Measurements from ENCODE around the gene HNRNPUL2. TPM values are rescaled to one million over a fixed set of nuclear protein-coding genes. Genes with fewer than 3 reads are reported as not detected.
A peak's percentile ranks its signal among the peaks of the same experiment; 100 is the strongest.
"Not testable (repeated sequence)": the region's sequence is repeated elsewhere in the genome, so short reads cannot be mapped to it uniquely, and the experiment has no call there.

Gene HNRNPUL2
- 10.2 and 11.8 TPM in 2 replicates for total RNA-seq (2014; rRNA removed; shearing (Covaris generic))

DNA sequence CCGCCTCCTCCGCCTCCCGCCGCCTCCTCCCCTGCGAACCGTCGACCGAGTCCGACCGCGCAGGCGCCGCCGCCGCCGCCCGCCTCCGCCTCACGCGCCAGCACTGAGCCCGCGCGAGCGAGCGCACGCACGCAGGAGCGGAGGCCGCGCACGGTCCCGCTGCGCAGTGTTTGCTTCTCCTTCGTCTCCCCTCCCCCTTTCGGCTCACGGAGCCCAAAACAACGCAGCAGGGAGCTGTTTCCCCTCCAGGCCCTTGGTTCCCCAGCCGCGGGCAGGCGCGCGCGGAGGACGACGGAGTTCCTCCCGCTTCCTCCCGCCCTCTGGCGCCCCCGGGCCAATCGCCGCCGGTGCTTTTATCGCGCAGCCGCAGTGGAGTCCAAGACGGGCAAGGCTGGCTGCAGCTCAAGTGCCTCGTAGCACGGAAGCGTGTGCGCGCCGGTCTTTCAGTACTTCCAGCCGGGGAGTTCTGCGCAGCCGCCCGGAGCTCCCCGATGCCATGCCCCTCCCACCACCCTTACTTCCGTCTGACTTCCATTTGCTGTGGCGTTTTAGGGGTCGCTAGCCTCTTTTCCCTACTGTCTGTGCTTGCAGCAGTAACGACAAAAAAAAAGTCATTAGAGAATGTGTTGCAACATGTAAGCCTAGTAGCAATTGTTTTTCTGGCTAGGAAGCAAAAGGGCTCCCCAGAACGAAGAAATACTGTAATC lies at the start of gene HNRNPUL2:
Gene HNRNPUL2, minus strand, starts transcription at position 293 of the 707 bp plus-strand sequence. CDS start 301 bp downstream, outside the sequence.
- peak; percentile 98 for DNase-seq (ENCODE audit: low read depth)

DNA sequence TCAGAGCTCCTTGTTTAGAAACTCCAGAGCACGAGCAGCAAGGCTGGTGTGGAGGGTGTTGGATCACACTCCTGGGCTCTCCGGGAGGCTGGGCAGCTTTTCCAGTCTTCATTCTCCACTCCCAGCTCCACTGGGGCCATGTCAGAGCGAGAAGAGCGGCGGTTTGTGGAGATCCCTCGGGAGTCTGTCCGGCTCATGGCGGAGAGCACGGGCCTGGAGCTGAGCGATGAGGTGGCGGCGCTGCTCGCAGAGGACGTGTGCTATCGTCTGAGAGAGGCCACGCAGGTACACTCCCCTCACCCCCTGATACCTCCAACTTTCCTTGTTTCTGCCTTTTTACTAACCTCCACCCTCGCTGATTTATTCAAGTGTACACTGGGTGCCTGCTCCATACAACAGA lies 48.4 kb upstream of the HNRNPUL2 start:
- DNase-seq (ENCODE audit: low read depth) = no peak

GRCh38 chr11:62774407-62774806 lies 47.1 kb upstream of the HNRNPUL2 start:
- DNase-seq (ENCODE audit: low read depth) = no peak

DNA sequence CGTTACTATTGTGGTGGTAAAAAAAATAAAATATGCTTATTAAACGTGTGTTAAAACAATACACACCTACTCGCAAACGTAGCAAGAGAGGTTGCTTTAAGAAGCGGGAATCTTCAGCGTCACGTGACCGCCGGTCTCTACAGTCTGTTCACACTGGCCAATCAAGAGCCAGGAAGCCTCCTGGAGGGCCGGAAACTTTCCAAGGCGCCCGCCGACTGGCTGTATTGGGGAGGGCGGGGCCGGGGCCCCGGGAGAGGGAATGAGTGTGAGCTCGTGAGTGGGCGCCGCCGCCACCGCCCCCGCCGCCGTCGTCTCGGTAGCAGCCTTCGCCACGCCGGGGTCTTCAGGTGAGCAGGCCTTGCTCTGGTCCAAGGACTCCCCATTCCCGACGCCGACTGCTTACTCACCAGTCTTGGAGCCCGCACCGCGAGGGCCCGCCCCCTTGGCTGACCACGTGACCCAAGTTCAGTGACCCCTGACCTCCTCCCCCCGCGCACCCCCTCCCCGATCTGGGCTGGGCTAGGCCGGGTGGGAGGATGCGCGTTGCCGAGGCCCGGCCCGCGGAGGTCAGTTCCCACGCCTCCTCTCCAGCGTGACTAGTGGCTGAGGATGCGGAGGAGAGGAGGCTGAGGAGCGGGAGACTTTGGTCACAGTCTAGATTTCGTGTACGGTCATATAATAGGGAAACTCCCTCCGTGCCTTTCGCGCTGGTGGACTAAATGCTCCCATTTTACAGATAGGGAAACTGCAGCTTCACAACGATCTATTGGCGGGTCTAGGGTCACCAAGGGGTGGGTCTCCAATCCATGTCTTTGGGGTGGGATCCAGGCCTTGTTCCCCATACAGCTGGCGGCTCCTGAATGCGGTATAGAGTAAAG lies 44.1 kb upstream of the HNRNPUL2 start, which contains the start of gene TAF6L:
Gene TAF6L, plus strand, starts transcription at position 253 of the 878 bp plus-strand sequence. CDS start 4,388 bp downstream, outside the sequence.
- peak; percentile 98 for DNase-seq (ENCODE audit: low read depth)

DNA sequence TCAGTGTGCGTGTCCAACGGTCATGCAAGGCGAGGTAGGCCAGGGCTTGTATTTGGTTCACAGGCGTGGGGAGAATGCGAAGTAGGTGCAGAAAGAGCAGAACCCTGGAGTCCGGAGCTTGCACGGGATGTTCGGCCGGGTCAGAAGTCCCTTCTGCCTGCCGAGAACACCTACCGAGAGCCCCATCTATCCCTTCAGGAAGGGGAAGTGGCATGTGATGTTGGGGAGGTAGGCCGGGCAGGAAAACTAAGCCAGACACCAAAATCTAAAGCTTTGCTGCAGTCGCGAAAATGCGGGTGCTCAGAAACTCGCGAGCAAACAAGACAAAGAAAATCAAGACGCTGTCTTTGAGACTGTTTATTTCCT lies 43.5 kb upstream of the HNRNPUL2 start:
- DNase-seq (ENCODE audit: low read depth) = no peak

DNA sequence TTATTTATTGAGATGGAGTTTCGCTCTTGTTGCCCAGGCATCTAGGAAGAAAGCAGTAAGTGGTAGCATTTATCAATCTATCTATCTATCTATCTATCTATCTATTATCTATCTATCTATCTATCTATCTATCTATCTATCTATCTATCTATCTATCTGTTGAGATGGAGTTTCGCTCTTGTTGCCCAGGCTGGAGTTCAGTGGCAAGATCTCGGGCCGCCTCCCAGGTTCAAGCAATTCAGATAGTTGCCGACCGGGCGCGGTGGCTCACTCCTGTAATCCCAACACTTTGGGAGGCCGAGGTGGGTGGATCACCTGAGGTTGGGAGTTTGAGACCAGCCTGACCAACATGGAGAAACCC lies 33.6 kb upstream of the HNRNPUL2 start:
- DNase-seq (ENCODE audit: low read depth) = not testable (repeated sequence)

- DNase-seq (ENCODE audit: low read depth) = no peak
Measured at GRCh38 chr11:62757846-62758788, 30.9 kb upstream of the HNRNPUL2 start.

DNA sequence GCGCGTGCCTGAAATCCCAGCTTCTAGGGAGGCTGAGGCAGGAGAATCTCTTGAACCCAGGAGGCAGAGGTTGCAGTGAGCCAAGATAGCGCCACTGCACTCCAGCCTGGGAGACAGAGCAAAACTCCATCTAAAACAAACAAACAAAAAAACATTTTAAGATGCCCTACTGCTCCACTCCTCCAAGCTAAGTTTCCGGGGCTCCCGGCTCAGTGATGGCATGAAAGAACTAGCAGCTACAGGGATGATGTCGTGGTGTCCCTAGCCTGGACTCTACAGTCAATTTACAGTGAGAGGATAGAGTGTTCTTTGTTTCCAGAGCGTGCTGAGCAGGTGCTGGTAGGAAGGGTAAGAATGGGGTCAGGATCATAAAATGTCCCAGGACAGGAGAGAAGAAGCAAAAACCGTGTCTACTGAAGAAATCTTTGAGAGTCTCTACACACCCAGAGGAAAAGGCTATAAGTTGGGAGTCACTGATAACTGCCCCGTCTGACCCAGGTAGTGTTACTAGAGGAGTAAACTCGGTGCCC lies 27.9 kb upstream of the HNRNPUL2 start:
- no peak for DNase-seq (ENCODE audit: low read depth)

DNA sequence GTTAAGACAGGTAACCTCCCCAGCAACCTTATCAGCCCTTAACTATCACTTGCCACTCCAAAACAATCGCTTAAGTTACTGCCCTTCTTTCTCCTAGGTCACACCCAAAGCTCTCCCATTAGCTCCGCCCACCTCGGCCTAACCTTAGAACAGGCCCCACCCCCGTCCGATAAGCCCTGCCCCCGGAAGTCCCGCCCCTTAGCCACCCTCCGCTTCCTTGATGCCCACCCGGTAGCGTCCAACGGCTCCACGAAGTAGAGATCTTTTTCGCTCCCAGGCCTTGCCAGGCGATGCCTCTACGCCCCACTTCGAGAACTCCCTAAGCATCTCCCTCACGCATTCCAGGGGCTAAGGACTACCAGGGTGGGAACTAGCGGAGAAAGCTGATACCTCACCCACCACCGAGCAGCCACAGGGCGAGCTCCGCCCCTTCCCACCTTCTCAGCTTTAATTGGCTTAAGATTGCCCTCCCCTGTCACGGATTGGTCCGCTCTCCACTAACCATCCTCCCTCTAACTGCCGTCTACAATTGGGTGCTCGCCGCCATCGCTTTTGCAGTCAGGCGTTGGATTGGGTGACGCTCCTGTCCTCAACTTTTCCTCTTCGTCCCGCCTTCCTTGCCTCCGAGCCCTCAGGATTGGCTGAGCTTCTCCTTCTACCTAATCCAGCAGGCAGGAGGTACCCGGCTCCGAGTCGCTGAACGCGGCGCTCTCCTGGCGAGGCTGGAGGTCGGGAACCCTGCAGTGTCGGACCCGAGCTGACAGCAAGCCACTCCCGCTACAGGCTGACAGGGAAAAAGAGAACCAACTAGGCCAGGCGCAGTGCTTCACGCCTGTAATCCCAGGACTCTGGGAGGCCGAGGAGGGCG lies 26.7 kb upstream of the HNRNPUL2 start, which contains the start of gene ZBTB3:
Gene ZBTB3, minus strand, starts transcription at position 425 of the 868 bp plus-strand sequence. CDS start 496 bp downstream, outside the sequence.
- peak; percentile 100 for DNase-seq (ENCODE audit: low read depth)

GRCh38 chr11:62752994-62753735 lies 25.9 kb upstream of the HNRNPUL2 start:
- DNase-seq (ENCODE audit: low read depth) = no peak

DNA sequence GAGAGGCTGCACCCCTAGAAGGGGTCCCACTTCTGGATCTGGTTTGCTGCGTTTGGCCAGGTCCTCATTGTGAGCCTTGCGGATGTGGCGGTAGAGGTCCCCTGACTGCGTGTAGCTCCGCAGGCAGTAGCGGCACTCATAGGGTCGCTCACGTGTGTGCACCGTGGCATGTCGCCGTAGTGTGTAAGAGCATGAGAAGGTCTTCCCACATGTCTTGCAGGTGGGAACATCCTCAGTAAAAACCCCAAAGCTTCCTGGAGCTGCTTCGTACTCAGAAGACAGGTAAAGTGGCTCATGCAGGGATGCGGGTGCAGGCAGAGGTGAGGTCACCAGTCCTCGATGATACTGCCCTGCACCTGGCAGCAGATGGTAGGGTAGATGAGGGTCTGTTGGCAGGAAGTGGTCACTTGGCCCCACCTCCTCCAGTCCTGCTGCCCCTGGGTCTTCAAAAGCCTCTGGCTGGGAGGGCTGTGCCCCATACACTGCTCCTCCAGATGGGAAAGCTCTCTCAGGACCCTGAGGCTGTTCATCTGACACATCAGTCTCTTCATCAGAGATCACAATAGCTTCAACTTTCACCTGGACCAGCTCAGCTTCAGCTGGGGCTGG lies 25.0 kb upstream of the HNRNPUL2 start:
- DNase-seq (ENCODE audit: low read depth) = no peak

DNA sequence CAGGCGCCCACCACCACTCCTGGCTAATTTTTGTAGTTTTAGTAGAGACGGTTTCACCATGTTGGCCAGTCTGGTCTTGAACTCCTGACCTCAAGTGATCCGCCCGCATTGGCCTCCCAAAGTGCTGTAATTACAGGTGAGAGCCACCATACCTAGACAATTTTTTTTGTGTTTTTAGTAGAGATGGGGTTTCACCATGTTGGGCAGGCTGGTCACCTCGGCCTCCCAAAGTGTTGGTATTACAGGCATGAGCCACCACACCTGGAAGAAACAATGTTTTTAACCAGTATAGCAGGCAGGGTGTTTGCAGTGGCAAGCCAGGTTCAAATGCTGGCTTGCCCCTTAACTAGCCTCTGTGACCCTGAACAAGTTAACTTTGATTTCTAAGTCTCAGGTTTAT lies 22.7 kb upstream of the HNRNPUL2 start:
- not testable (repeated sequence) for DNase-seq (ENCODE audit: low read depth)

DNA sequence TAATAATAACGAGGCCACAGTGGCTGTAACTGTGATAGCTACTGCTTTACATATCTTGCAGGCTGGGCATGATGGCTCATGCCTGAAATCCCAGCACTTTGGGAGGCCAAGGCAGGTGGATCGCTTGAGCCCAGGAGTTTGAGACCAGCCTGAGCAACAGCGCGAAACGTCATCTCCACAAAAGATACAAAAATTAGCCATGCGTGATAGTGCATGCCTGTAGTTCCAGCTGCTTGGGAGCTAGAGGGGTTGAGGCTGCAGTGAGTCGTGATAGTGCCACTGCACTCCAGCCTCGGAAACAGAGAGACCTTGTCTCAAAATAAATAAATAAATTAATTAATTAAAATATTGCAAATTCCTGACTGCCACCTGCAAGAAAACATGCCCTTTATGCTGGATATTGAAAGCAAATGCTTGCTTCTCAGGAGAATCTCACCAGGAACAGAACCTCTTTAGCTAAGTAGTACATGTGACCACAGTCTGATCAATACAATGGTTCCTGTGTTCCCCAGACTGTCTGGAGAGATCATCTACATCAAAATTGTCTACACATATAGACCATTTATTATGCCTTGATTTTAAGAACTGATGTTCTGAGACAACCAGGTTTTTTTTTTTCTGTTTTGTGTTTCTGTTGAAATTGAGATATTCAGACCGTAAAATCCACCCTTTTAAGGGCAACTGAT lies 20.4 kb upstream of the HNRNPUL2 start:
- no peak for DNase-seq (ENCODE audit: low read depth)

GRCh38 chr11:62737196-62737595 lies 9.9 kb upstream of the HNRNPUL2 start:
- no peak for DNase-seq (ENCODE audit: low read depth)

GRCh38 chr11:62732830-62733229 lies 5.6 kb upstream of the HNRNPUL2 start:
- DNase-seq (ENCODE audit: low read depth) = peak; percentile 47

GRCh38 chr11:62730076-62730475 lies 2.8 kb upstream of the HNRNPUL2 start:
- not testable (repeated sequence) for DNase-seq (ENCODE audit: low read depth)

DNA sequence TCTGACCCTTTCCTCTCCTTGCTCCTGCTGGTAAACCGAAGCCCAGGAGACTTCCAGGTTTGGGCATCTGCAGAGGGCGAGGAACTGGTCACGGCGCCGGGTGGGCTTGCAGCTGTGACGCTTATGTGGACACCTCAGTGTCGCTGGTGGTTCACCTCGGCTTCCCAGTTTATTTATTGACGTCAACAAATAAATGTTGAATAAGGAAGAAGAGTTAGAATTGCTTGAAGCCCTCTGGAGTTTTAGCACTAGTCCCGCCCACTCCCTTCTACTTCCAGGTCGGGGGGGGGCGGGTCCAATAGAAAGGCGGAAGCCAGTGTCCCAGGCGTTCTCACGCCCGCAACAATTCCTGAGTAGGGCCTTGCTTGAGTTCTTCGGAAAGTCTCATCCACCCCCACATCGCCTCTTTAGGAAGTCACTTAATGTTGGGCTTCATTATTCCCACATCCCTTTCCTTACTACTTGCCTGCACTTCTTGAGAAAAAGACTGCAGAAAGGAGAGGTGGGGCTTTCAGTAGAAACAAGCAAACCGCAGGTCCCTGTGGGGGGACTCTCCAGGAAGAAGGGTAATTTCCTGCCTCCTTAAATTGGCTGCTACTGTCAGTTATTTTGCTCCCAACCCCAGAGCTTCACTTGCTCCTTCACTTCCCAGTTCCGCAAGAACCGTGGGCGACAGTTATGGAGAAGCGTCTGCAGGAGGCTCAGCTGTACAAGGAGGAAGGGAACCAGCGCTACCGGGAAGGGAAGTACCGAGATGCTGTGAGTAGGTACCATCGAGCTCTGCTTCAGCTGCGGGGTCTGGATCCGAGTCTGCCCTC lies 1.1 kb upstream of the HNRNPUL2 start, which contains the start of gene TTC9C:
Gene TTC9C, plus strand, starts transcription at position 316 of the 818 bp plus-strand sequence. Its CDS starts 363 bp downstream, at position 679.
- peak; percentile 88 for DNase-seq (ENCODE audit: low read depth)

DNA sequence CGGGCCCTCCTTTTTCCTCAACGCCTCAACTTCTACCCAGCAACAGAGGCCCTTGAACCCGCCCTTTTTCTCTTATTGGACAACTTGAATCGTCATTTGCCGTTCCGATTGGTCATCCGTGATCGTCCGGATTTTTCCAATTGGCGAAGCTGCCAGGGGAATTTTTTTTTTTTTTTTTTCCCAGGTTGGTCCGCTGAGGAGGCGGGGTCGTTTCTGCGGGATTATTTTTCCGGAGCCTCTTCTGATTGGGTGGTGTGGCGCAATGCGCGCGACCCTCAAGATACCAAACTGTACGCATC lies 564 bp upstream of the HNRNPUL2 start:
- DNase-seq (ENCODE audit: low read depth) = peak; percentile 98
